ACC112 (cell line): ENCODE results near the gene MCTP2.

Source experiments
- H2AFZ ChIP-seq: fragments of 200-600 bp; sonication (generic); one replicate; pipeline ENCODE4 v1.6.0; 2017; ENCODE audit warnings: antibody characterized with exemption, low read length; ENCODE audit not compliant: unreplicated experiment
- H3K27ac ChIP-seq: fragments of 200-600 bp; sonication (generic); 2 replicates; pipeline ENCODE4 v1.5.1; 2014; ENCODE audit warnings: low read depth, mild to moderate bottlenecking, antibody characterized with exemption, low read length, moderate library complexity
- H3K27me3 ChIP-seq: fragments of 200-600 bp; sonication (generic); 2 replicates; pipeline ENCODE4 v1.6.1; 2014; ENCODE audit warnings: mild to moderate bottlenecking, antibody characterized with exemption, low read length, moderate library complexity, mixed read lengths; ENCODE audit not compliant: insufficient read depth
- H3K36me3 ChIP-seq: fragments of 200-600 bp; sonication (generic); 2 replicates; pipeline ENCODE4 v1.6.1; 2016; ENCODE audit warnings: mild to moderate bottlenecking, antibody characterized with exemption, low read length, moderate library complexity, mixed read lengths; ENCODE audit not compliant: insufficient read depth
- H3K4me1 ChIP-seq: fragments of 200-600 bp; sonication (generic); one replicate; pipeline ENCODE4 v1.6.1; 2016; ENCODE audit warnings: low read length, mixed read lengths; ENCODE audit not compliant: insufficient read depth, unreplicated experiment, control insufficient read depth
- H3K4me3 ChIP-seq: fragments of 200-600 bp; sonication (generic); 2 replicates; pipeline ENCODE4 v1.5.1; 2014; ENCODE audit warnings: mild to moderate bottlenecking, low read depth, low read length
- H3K79me2 ChIP-seq: fragments of 200-600 bp; sonication (generic); one replicate; pipeline ENCODE4 v1.6.0; 2016; ENCODE audit warnings: low read length; ENCODE audit not compliant: control insufficient read depth, unreplicated experiment, insufficient read depth

MCTP2 gene, protein sequence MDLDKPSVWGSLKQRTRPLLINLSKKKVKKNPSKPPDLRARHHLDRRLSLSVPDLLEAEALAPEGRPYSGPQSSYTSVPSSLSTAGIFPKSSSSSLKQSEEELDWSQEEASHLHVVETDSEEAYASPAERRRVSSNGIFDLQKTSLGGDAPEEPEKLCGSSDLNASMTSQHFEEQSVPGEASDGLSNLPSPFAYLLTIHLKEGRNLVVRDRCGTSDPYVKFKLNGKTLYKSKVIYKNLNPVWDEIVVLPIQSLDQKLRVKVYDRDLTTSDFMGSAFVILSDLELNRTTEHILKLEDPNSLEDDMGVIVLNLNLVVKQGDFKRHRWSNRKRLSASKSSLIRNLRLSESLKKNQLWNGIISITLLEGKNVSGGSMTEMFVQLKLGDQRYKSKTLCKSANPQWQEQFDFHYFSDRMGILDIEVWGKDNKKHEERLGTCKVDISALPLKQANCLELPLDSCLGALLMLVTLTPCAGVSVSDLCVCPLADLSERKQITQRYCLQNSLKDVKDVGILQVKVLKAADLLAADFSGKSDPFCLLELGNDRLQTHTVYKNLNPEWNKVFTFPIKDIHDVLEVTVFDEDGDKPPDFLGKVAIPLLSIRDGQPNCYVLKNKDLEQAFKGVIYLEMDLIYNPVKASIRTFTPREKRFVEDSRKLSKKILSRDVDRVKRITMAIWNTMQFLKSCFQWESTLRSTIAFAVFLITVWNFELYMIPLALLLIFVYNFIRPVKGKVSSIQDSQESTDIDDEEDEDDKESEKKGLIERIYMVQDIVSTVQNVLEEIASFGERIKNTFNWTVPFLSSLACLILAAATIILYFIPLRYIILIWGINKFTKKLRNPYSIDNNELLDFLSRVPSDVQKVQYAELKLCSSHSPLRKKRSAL

DNA sequence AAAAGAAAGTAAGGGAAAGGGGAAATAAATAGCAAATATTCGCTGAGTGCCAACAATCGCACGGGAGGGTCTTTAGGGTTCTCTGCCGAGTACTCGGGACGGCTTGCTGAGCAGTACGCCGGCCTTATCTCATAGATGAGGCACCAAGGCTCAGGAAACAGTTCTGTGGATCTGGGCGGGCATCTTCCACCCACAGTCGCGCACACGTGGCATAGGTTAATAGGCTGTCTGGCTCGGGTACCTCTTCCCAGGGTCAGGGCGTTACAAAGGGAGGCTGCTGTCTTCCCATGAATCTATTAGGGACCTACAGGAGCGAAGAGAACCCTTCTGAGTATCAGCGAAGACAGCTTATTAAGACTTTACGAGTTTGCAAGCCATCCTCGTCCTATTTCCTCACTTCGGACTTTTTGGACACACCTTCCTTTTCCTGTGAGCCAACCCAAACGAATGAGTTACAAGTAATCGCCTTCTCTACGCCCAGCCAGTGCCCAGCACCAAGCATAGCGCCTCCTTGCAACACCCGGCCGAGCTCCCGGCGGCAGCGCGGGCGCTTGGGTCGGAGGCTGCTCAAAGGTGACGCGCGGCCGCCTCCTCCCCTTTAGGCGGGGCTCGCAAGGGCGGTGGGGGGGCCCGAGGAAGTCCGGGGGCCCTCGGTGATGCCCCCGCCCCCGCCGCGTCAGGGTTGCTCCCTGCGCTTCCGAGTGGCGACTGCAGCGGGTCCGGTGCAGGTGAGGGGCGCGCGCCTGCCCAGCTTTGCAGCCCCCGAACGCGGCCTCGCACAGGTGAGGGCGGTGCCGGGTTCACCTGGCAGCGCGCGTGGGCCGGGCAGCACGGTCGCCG, at the start of gene MCTP2:
Gene MCTP2 (plus strand): TSS at position 679 of the 840 bp plus-strand sequence. CDS start 66,705 bp downstream, outside the sequence.
- peaks cover 4% of the 10 kb centered on the region; the same call in 1 of the 2 replicates for H3K27me3 ChIP-seq
- H3K79me2 ChIP-seq = no peaks in the 10 kb centered on the region
- peak within 1 kb of the TSS; percentile 48; the same call in 1 of the 2 replicates for H3K27ac ChIP-seq
- H3K4me1 ChIP-seq = no peaks in the 10 kb centered on the region
- no peaks in the 10 kb centered on the region for H3K36me3 ChIP-seq
- H3K4me3 ChIP-seq = peak within 1 kb of the TSS; percentile 81
- peak within 1 kb of the TSS; percentile 49 for H2AFZ ChIP-seq

DNA sequence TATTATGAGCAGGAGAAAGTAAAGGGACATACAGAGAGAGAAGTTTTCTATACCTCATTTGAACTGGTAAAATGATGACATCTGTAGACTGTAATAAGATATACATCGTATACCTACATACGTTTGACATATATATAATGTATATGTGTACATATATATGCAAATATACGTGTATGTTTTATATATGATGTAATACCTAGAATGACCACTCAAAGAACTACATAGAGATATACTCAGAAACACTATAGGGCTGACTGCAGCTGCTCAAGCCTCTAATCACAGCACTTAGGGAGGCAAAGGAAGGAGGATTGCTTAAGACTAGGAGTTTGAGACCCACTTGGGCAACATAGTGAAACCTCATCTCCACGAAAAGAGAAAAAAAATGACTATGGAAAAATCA, 48.5 kb upstream of the MCTP2 start:
- no peaks in the 10 kb centered on the region for H3K4me1 ChIP-seq
- H2AFZ ChIP-seq = no peak overlapping the region
- no peak overlapping the region for H3K4me3 ChIP-seq
- H3K27ac ChIP-seq = no peak overlapping the region
- no peaks in the 10 kb centered on the region for H3K27me3 ChIP-seq
- H3K36me3 ChIP-seq = no peaks in the 10 kb centered on the region
- H3K79me2 ChIP-seq = no peaks in the 10 kb centered on the region

DNA sequence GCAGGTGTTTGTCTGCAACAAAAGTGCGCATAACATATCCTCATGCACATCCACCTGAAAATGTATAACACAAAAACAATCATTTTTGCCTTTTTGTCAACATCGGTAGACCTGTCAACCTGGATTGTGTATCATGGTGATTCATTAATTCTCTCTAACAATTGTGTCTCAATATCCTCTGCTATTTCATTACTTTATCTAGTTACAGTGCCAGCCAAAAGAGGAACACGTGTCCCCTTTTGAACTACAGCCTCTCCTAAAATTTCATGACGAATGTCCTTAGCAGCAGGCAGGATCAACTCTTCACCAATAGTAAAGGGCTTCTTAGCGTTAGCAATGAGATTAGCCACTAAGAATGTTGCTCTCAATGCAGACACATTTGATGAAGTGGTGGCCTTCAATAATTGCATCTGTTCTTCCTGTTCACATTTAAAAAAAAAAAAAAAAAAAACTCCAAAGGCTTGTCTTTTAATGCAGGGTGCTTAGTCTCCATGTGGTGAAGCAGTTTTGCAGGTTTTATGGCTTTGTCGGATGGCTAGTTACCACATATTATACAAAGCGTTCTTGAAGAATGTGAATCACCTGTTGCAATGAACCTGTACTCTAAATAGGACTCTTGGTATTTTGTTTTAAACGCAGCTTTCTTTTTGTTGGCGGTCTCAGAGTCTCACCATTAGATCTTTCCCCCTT, 45.7 kb upstream of the MCTP2 start:
- Histone ChIP-seq H3K79me2 (no peaks in the 10 kb centered on the region), H3K27ac (no peak overlapping the region), H3K4me1 (no peaks in the 10 kb centered on the region), H2AFZ (no peak overlapping the region), H3K27me3 (no peaks in the 10 kb centered on the region), H3K4me3 (no peak overlapping the region), H3K36me3 (no peaks in the 10 kb centered on the region)

DNA sequence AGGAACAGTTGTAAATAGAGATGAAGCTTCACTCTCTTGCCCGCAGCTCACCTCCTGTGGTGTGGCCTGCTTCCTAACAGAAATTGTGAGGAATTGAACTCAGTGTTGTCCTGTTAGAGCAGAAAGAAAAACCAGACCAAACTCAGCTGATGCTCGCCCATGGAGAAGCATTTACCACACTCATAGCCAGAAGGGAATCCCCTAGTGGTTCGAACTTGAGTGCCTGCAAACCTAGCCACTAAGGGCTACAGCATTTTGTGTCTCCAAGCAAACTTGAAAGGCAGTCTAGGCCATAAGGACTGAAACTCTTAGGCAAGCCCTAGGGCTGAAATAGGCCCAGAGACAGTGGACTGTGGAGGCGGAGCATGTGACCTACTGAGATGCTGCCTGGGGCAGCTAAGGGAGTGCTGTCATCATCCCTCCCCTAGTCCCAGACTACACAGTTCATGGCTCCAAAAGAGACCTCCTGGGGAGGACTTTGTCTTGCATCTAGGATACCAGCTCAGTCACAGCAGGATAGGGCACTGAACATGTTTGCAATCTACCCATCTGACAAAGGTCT, 44.5 kb upstream of the MCTP2 start:
- Histone ChIP-seq H3K4me3 (no peak overlapping the region), H3K36me3 (no peaks in the 10 kb centered on the region), H3K27me3 (no peaks in the 10 kb centered on the region), H3K4me1 (no peaks in the 10 kb centered on the region), H3K27ac (no peak overlapping the region), H2AFZ (no peak overlapping the region), H3K79me2 (no peaks in the 10 kb centered on the region)

DNA sequence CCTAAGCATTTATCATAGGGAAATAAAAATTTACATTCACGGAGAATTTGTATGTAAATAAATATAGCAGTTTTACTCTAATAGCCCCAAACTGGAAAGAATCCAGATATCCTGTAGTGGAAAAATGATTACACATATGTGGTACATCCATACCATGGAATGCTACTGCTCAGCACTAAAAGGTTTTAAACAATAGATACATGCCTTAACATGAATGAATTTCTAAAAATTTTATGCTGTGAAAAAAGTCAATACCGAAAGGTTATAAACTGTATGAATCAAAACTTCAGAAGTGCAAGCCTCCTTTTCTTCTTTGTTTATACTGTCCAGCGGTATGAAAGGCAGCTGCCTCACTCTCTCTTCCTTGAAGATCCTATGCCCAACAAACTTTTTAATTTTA, 37.5 kb upstream of the MCTP2 start:
- Histone ChIP-seq H3K36me3 (no peaks in the 10 kb centered on the region), H3K27ac (no peak overlapping the region), H3K4me1 (no peaks in the 10 kb centered on the region), H3K4me3 (no peak overlapping the region), H2AFZ (no peak overlapping the region), H3K79me2 (no peaks in the 10 kb centered on the region), H3K27me3 (no peaks in the 10 kb centered on the region)

DNA sequence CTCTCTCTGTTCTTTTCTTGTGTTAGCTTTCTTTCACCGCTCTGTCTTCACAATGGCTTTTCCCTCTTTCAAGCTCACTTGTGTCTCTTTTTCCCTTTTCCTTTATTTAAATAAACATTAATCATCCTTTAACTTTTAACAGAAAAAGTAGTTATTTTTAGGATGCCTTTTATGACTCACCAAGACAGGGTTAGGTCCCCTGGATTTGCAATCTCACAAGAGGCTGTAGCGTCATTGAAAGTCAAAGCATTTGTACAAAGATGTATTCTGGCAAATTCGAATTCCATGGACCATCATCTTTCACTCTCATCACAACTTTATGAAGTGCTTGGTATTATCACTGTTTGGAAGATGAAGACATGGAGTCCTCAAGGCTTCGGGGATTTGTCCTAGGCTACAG, 34.8 kb upstream of the MCTP2 start:
- H3K27me3 ChIP-seq = no peaks in the 10 kb centered on the region
- no peaks in the 10 kb centered on the region for H3K36me3 ChIP-seq
- no peak overlapping the region for H2AFZ ChIP-seq
- H3K4me3 ChIP-seq = no peak overlapping the region
- no peak overlapping the region for H3K27ac ChIP-seq
- H3K4me1 ChIP-seq = no peaks in the 10 kb centered on the region
- no peaks in the 10 kb centered on the region for H3K79me2 ChIP-seq

DNA sequence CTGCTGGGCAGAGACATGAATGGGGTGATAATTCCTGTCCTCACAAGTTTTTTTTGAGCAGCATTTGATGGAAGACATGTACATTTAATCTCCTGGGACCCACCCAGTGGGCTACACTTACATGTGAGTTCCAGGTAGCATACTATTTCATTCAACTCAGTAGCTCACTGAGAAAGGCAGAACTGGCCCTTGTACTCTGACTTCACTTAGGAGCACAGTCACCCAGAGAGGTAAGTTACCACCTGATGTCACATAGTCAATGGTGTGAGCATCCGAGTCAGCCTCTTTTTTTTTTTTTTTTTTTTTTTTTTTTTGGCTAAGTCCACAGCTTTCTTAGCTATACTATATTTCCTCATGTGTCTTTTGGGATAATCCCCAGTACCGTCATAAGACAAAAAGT, 32.7 kb upstream of the MCTP2 start:
- Histone ChIP-seq H3K4me1 (no peaks in the 10 kb centered on the region), H3K27me3 (no peaks in the 10 kb centered on the region), H3K4me3 (no peak overlapping the region), H3K79me2 (no peaks in the 10 kb centered on the region), H3K27ac (no peak overlapping the region), H3K36me3 (no peaks in the 10 kb centered on the region), H2AFZ (no peak overlapping the region)

DNA sequence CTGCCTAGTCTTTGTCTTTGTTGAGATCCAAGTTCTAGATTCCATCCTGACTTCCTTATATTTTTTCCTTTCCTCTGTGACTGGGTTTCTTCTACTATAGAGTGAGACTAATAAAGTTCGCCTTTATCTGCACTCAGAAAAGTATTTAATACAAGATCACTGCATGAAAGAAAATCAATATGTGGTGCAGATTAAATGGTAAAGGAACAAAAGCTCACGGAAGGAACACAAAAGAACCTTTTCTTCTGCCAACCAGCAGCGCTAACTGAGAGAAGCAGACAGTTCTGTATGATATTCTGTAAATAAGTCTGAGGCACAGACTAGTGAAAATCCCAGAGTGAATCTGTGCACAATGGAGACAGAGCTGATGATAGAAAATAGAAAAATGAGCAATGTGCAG, 31.6 kb upstream of the MCTP2 start:
- Histone ChIP-seq H2AFZ (no peak overlapping the region), H3K27me3 (no peaks in the 10 kb centered on the region), H3K4me3 (no peak overlapping the region), H3K4me1 (no peaks in the 10 kb centered on the region), H3K27ac (no peak overlapping the region), H3K79me2 (no peaks in the 10 kb centered on the region), H3K36me3 (no peaks in the 10 kb centered on the region)

DNA sequence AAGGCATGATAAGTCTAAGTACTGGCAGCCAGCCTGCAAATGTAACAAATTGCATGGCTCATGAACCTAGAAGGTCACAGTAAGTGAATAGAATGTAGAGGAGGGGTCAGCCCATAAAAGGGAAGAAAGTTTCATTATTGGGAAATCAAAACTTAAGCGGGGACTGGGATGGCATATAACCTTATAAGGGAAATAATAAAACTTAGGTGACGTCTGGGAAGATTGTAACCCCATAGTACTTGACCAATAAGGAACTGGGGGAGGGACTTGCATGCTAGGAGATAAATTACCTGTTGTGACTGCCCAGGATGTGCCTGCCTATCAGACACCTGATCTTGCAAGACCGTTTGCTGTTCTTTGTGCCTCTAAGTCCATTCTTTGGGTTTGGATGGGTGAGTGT, 28.1 kb upstream of the MCTP2 start:
- no peak overlapping the region for H2AFZ ChIP-seq
- H3K36me3 ChIP-seq = no peaks in the 10 kb centered on the region
- no peaks in the 10 kb centered on the region for H3K27me3 ChIP-seq
- H3K4me1 ChIP-seq = no peaks in the 10 kb centered on the region
- H3K27ac ChIP-seq = no peak overlapping the region
- no peak overlapping the region for H3K4me3 ChIP-seq
- no peaks in the 10 kb centered on the region for H3K79me2 ChIP-seq

DNA sequence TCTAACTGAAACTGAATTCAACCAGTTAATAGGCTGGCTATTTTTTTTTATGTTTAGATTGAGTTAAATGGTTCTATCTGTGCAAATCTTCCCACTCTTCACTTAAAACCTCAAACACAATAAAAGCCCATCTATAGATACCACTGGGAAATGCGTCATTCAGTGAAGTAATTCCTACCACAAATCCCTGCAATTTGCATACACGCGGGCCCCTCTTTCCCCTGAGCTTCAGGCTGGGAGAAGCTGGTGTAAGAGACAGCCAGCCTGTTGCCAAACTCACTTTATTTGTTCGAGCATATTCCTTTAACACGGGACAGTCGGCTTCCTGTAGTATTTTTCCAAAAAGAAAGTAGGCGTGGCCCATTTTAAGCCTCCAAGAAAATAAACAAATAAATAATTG, 26.0 kb upstream of the MCTP2 start:
- no peak overlapping the region for H2AFZ ChIP-seq

More for the DNA sequence above, 26.0 kb upstream of the MCTP2 start:
- no peaks in the 10 kb centered on the region for H3K27me3 ChIP-seq
- H3K4me1 ChIP-seq = no peaks in the 10 kb centered on the region
- no peak overlapping the region for H3K4me3 ChIP-seq
- H3K79me2 ChIP-seq = no peaks in the 10 kb centered on the region
- H3K36me3 ChIP-seq = no peaks in the 10 kb centered on the region
- H3K27ac ChIP-seq = no peak overlapping the region
